GM20431 (cell line): ENCODE data around the gene GRIK4.

Source experiments
- in situ Hi-C: fragments of 300-500 bp; cut with MseI, MboI; formaldehyde crosslinking; loops from one replicate; pipeline ENCODE4 v1.15.0; 2020; ENCODE audit warnings: low sequenced_read_pairs; ENCODE audit not compliant: unreplicated experiment

GRIK4 gene

DNA sequence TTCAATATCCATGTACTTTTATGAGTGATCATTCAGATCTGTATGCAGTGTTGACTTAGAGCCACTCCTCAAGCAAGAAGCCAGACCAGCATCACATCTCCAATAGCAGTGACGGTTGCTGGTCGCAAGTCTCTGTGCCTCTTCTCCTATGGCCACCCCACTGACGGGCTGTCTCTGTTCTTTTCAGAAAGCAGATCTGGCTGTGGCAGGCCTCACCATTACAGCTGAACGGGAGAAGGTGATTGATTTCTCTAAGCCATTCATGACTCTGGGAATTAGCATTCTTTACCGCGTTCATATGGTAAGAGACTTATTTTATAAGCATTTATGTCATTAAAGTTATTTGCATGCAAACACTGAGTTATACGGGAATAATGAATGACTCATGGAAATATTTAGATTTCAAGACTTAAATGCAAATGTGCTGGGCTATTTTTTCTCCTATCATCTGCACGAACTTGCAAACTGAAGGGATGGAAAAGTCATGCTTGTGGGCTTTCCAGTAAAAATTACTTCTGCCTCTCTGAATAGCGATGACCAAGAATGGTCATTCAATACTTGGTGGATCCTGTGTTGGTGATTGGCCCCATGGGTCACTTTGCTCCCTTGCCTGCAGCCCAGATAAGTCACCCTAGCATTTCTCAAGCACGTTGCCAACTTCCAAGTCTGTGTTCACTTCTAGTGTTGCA lies 428.8 kb downstream of the GRIK4 start:
- in situ Hi-C loops: no loop called here

DNA sequence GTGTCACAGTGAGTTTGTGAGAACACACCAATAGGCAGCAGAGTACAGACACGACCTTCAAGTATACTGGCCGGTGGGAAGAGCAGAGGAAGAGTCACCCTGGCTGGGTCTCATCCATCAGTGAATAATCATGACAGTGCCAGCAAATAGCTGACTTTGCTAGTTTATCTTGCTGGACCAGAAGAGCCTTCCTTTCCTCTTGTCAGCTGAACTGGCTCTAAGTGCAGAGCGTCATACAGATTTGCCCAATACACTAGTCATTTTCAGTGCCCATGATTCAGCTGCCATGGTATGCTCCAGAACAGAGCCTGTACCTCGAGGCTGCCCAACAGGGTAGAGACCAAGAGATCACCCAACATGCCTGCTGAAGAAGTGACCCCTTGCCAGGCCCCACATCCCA lies 429.5 kb downstream of the GRIK4 start:
- in situ Hi-C loops: no loop called here

DNA sequence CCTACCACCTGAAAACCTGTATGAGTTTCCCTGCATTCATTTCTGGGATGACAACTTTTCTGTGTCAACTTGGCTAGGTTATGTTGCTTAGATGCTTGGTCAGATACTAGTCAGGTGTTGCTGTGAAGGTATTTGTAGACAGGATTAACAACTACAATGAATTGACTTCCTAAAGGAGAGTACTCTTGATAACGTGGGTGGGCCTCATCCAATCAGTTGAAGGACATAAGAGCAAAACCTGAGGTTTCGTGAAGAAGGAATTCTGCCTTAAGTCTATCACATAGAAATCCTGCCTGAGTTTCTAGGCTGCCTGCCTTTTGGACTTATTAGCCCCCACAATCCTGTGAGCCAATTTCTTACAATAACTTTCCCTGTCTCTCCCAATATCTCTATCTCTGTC lies 431.2 kb downstream of the GRIK4 start:
- in situ Hi-C loops: no loop called here

DNA sequence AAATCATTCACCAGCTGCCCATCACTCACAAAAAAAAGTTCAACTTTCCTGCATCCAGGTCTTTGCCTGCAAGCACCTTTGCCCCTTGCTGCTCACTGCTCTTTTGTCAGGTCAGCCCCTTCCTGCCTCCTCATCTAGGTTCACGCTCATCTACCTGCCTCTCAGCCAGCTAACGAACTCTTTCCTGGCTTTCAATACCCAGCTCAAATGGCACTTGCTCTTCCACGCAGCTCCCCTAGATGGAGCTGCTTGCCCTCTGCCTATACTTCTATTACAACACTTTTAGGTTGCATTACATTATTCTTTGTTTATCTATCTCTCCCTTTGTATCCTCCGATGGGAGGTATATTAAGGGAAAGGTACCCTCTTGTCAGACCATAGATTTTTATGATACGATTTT lies 433.5 kb downstream of the GRIK4 start:
- in situ Hi-C loops: no loop called here

DNA sequence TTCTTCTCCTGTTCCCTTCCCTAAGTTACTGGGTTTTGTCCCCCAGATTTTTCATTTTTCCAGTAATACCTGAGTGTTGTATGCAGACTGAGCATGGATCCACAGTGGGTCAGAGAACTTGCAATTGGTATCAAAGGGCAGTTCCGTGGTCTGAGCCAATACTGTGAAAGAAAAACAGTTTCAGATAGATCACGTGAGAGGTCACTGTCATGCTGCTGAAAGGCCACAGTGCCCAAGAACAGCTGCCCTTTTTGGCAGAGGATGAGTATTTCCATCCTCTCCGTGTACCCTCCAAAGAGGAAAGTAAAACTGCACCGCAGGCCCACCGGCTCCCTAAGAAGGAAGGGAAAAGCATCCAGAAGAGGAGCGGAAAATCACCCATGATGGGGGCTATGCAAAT lies 439.3 kb downstream of the GRIK4 start:
- in situ Hi-C loops: no loop called here

DNA sequence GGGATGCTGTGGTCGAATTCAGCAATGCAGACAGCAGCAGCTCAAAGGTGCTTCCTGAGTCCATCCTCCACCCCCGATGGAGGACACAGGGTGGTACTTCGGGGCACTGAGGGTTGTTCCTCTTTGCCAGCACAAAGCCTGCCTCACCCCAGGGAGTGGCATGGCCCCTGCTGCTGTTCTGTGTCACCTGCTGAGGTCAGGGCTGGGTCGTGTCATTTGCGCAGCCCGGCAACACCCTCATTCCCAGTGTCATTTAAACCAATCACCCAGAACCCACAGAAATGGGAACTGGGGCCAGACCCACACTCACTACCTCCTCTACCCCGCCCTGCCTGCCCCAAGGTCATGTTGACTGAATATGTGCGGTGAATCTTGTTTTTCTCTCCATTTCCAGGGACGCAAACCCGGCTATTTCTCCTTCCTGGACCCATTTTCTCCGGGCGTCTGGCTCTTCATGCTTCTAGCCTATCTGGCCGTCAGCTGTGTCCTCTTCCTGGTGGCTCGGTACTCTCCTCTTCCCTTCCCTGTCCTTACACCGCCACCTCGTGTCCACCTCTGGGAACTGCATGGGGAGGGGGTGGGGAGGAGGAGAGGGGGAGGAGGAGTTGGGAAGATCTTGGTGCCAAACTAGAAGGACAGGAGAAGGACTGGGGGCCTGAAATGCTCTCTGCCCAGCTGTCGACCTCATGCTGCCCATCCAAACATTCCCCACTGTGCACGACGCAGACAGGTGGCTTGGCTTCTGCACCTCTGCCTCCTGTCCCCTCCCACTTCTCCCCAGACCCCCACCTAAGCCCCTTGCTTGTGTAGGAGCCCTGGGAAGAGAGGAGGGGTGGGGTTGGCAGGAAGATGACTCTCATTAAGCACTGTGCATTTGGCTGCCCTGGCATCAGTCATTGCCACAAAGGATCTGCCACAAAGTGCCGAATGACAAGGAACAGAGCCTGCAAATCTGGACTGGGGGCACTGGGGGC lies 441.2 kb downstream of the GRIK4 start:
- in situ Hi-C loops: no loop called here

DNA sequence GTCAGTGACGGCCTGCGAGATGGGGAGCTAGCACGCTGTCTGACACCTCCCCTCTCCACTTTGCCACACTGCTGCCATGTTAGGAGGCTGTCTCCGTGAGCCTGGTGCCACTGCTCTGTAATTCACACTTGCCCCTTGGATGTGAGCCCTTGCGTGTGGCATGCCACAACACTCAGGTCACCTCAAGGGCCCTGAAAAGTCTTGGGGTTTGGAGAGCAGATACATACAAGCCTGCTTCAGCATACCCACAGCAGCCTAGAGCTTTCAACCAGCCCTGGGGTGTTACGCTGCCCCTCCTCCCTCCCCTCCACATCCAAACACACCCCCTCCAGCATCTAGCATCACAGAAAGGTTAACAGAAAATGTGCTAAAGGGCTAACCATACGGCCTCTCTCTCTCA lies 442.8 kb downstream of the GRIK4 start:
- in situ Hi-C loops: no loop called here

DNA sequence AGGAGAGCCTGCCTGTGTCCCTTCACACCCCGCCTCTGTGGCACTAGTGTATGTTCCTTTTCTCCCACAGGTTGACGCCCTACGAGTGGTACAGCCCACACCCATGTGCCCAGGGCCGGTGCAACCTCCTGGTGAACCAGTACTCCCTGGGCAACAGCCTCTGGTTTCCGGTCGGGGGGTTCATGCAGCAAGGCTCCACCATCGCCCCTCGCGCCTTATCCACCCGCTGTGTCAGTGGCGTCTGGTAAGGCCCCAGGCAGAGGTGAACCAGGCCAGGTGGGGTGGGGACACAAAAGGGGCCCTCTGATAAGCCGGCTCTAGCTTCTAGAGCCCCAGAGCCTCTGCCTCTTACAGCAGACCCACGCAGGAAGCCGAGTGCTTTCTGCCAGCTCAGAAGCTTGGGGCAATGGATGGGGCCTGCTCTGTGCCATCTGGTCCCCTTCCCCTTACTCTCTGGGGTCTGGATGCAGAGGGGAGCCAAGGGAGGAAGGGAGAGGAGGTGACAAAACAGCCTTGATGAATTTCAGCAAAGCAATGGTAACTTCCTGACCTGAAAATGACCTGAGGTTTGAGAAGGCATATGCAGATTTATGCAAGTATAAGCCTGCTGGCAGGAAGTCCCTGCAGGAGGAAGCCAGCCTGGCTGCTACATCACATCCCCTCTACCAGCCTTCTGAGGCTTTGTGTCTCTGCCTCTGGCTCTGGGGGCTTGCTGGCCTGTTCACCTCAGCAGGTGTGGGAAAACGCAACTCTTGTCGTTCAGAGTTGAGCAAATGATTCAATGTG lies 445.4 kb downstream of the GRIK4 start:
- in situ Hi-C loops: no loop called here

DNA sequence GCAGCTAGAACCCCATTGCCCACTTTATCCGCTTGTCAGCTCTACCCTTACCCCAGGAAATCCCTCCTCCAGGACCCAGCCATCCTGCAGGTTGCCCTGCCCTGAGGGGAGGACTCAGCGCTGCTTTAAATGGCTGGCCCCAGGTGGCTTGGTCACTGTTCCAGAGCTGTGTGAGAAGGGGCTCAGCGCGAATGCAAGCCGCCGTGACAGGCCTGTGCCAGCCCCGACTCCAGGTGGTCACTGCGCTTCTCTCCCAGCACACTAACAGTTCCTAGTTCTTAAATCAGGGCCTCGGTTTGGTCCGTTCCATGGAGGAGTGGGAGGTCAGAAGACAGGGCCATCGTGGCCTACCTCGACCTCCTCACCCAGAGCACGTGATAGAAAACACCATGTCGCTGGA lies 446.6 kb downstream of the GRIK4 start:
- in situ Hi-C loops: no loop called here

DNA sequence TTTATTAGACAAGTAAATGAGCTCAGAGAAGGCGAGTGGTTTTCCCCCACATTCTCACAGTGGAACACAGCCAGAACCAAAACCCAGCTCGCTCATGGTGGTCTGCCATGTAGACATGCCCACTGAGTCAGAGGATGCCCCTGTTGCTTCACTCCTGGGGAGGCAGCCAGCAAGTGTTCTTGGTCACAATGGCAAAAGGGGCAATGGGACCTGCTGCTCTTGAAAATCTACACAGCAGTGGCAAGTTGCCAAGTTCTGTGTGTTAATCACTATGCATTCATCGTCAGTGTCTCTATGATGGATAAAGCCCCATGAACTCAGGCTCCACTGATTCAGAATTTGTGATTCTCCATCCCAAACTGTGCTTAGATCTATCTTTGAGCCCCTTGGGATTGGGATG lies 447.6 kb downstream of the GRIK4 start:
- in situ Hi-C loops: no loop called here

DNA sequence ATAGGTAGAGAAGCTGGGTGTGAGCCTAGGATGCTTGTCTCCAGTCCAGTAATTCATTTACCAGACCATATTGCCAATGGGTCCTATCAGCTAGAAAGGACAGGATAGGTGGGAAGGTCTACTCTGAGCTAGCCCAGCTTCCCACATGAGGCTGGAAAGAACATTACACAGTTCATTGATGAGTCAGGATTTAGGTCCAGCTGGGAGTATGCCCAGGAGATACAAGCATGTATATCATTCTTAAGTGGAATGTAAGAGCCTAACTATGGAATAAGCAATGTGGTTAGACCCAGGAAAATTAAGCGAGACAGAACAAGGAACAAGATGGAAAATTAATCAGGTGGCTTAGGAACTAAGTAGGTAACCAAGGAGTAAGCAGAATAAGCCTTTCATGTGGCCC lies 453.3 kb downstream of the GRIK4 start:
- in situ Hi-C loops: no loop called here

DNA sequence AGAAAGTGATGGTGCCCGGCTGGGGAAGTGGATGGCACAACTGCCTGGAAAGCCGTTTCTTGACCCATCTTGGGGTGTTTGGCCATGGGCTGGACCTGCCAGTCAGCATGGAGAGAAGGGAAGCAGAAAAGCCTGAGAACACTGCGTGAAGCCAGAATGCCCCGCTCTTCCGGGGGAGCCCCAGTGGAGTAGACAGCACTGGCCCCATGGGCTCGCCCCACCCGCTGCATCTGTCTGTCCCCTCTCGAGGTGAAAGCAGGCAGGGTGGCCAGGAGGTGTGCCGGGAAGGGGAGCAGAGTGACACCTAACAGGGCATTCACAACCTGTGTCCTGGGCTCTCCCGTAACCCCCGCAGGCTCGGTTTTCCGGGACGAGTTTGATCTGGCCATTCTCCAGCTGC lies 455.3 kb downstream of the GRIK4 start:
- in situ Hi-C loops: no loop called here

DNA sequence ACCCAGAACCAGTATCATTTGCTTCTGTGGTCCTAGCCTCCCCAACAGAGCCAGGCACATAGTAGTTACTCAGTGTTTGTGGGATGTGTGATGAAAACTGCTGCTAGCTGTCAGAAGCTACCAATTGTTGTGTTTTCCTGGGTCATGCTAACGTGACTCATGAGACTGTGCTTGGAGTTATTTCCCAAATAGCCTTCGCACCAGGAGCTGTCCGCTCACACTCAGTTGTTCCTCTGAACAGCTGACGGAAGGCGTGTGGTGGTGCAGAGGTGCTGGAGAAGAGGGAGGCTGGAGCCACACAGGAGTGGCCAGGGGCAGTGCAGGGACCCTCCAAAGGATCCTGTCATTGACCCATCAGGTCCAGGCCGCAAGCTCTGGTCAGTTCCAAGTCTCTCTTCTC lies 458.4 kb downstream of the GRIK4 start:
- in situ Hi-C loops: no loop called here

DNA sequence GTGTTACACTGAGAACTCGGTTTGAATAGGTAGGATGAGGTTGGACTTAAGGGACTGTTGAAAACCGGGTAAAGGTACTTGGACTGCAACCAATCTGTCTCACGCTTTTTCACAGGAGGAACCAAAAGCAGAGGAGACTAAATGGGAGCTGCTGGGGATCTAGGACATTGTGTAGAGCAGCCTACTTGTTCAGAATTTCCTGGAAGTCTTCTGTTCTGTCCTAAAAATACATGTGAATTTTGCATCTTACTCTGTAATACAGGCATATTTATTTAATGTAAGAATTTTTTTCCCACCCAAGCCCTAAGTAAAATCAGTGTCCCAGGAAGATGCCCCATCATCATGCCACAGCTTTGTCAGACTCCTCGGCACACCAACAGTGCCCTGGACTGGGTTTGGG lies 460.3 kb downstream of the GRIK4 start:
- in situ Hi-C loops: no loop called here

DNA sequence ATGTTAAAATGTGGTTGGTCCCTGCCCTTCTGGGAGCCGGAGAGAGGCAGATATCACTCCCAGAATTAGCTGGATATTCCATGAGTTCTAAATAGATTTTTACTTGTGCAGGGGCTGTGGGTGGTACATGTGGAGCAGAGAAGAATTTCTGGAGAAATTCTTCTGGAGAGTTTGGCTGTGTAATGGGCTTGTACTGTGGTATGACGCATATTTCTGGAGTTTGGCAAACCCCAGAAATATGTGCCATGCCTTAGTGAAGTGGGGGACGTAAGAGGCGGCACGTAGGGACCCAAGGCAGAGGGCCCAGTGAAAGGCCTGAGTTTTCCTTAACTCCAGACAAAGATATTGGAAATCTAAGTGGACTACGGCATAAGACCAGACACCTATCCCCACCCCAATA lies 461.1 kb downstream of the GRIK4 start:
- in situ Hi-C loops: no loop called here

DNA sequence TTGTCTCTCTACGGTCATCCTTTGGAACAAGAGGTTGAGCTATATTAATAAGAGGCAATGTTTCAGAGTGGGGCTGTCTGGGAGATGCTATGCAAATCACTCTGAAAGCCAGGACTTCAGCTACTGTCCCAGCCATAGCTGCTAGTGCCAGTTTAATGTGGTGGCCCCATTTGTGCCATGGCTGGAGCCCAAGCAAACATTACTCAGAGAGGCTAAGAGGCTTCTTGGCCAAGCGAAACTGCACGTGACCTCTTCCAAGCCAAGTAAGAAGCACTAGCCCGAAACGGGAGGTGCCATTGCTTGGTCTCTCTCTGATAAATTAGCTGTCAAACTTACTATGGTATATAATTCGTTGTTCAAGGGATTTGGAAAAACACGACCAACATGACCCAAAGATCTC lies 462.0 kb downstream of the GRIK4 start:
- in situ Hi-C loops: no loop called here

DNA sequence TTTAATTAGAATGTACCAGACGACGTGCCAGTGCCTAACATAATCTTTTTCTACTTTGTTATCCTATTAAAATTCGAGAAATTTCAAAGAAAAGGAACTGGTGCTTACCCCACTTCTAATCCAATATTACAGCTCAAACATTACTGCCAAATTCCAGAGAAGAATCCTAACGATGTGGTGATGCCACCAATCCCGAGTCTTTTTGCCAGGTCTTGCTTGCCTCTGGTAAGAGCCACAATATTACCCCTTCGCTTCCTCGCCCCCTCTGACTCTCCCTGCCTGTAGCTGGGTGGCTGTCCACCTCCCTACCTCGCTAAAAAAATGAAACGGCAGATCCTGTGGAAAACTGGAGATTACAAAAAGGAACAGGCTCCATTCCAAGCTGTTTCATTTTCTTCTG lies 462.9 kb downstream of the GRIK4 start:
- in situ Hi-C loops: no loop called here

DNA sequence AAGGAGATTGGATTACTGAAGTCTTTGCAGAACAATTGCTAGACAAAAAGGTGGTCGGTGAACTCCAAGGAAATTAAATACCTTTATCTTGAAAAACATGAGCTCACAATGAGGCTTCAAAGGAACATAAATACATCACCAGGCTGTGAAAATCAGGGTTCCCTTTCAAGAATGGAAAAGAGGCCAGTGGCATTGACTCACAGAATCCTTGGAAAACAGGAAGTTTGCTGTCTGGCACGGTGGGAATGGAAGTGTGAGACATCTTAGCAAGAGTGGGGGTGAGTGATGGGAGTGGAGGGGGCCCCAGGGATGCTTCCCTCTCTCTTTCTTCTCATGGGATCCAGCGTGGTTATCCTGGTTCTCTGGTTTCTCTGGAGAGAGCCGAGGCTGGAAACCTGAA lies 463.4 kb downstream of the GRIK4 start:
- in situ Hi-C loops: no loop called here

DNA sequence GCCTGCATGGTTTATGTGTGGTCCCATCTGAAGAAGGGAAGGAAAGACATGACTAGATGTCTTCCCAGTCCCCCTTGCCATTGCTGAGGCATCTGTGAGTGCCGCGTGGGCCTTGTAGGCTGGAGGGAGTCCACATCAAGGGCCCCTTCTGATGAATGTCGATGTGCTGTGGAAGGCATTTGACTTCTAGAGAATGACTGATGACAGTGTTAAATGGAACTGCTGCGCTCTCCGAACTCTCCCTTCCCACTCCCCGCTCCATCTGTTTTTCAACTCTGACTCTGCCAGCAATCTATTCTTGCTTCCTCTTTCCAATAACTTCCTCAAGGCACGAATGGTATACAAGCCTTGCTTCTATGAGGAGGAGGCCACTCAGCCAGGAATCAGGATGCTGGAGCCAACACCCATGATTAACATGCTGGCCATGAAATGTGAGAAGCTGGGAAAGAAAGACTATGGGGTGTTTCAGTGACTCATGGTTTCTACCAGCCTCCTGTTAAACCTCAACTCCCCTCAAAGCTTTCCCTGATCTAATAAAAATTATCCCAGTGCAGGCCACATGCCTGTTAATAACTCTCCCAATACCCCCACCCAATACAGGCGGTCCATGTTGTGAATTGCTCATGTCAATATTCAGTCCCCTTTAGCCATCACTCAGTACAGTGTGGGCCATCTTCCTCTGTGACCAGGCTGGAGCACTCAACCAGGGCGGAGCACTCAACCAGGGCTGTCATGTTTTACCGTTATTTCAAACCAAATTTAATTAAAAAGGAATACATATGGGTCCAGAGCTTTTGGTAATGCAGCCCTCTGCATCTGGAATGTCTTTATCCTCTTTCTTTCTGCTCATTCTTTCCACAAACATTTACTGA lies 466.0 kb downstream of the GRIK4 start:
- in situ Hi-C loops: no loop called here

DNA sequence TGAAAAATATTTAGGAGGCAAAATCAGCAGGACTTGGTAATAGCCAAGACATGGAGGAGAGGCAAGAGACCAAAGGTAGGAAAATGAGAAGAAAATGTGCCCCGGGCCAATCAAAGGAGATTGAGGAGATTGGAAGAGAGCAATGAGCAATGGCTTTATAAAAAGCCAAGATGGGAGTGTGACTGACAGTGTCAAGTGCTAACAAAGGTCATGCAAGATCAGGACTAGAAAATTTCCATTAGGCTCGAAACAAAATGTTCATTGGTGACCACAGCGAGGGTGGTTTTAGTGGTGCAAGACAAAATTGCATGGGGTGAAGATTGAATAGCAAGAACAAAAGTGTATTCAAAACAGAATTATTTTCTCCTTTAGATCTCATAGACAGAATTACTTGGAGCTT lies 467.2 kb downstream of the GRIK4 start:
- in situ Hi-C loops: no loop called here
